OCI-LY7 (cell line): ENCODE data around the gene DOC2A. TPM values are rescaled to one million over a fixed set of nuclear protein-coding genes. Genes with fewer than 3 reads are reported as not detected.

Experiments used
- BruUV-seq: library from RNA; stranded (reverse); fragments of 400-500 nt; replicated peaks from 2 replicates; lab custom pipeline; 2021; lab: Mats Ljungman, UMichigan
- CTCF ChIA-PET: fragments of 300-600 bp; sonication (Branson Sonifier 250); formaldehyde crosslinking; loops from one replicate; lab custom pipeline; 2022; ENCODE audit warnings: antibody characterized with exemption; ENCODE audit not compliant: unreplicated experiment; lab: Charles Lee
- POLR2A ChIA-PET: fragments of 300-600 bp; sonication (Branson Sonifier 250); formaldehyde crosslinking; loops from one replicate; lab custom pipeline; 2022; ENCODE audit warnings: antibody characterized with exemption; lab: Charles Lee
- DNase-seq: peaks from one replicate; pipeline ENCODE4 v3.0.0-alpha.2; 2015; ENCODE audit warnings: low spot score
- H2AFZ ChIP-seq: fragments of 200-600 bp; sonication (generic), shearing (Covaris generic); 2 replicates; pipeline ENCODE4 v1.6.1; 2014; ENCODE audit warnings: mild to moderate bottlenecking, antibody characterized with exemption, low read length, moderate library complexity
- H3K27ac ChIP-seq: fragments of 200-600 bp; sonication (generic); 2 replicates; pipeline ENCODE4 v1.5.1; 2014; ENCODE audit warnings: mixed run types, low read depth, mild to moderate bottlenecking, moderate library complexity, low read length, inconsistent platforms; ENCODE audit not compliant: poor library complexity, severe bottlenecking
- H3K36me3 ChIP-seq: fragments of 200-600 bp; sonication (generic); 2 replicates; pipeline ENCODE4 v1.6.1; 2014; ENCODE audit warnings: mild to moderate bottlenecking, antibody characterized with exemption, low read length, moderate library complexity, mixed read lengths; ENCODE audit not compliant: insufficient read depth
- H3K4me1 ChIP-seq: fragments of 200-600 bp; sonication (generic); 2 replicates; pipeline ENCODE4 v1.5.1; 2014; ENCODE audit warnings: mild to moderate bottlenecking, low read length; ENCODE audit not compliant: insufficient read depth, poor library complexity, severe bottlenecking
- H3K4me2 ChIP-seq: fragments of 200-600 bp; sonication (generic); 2 replicates; pipeline ENCODE4 v1.6.1; 2014; ENCODE audit warnings: mild to moderate bottlenecking, low read length
- H3K4me3 ChIP-seq: fragments of 200-600 bp; sonication (generic); 2 replicates; pipeline ENCODE4 v1.5.1; 2014; ENCODE audit warnings: mild to moderate bottlenecking, low read depth, low read length; ENCODE audit not compliant: poor library complexity, severe bottlenecking
- H3K79me2 ChIP-seq: fragments of 200-600 bp; sonication (generic); 2 replicates; pipeline ENCODE4 v1.6.1; 2016; ENCODE audit warnings: low read depth, mild to moderate bottlenecking, low read length, moderate library complexity, mixed read lengths; ENCODE audit not compliant: insufficient read depth
- H3K9me2 ChIP-seq: fragments of 200-600 bp; sonication (generic); 2 replicates; pipeline ENCODE4 v1.6.1; 2016; ENCODE audit warnings: mild to moderate bottlenecking, low read length, mixed read lengths; ENCODE audit not compliant: insufficient read depth
- H3K9me3 ChIP-seq: fragments of 200-600 bp; sonication (generic); 2 replicates; pipeline ENCODE4 v1.6.1; 2014; ENCODE audit warnings: mild to moderate bottlenecking, mixed run types, low read length, mixed read lengths
- H4K20me1 ChIP-seq: fragments of 200-600 bp; sonication (generic); 2 replicates; pipeline ENCODE4 v1.6.1; 2014; ENCODE audit warnings: mild to moderate bottlenecking, antibody characterized with exemption, low read length, moderate library complexity, mixed read lengths; ENCODE audit not compliant: insufficient read depth
- CTCF ChIP-seq: fragments of 200-600 bp; sonication (generic); conservative IDR thresholded peaks from 2 replicates; pipeline ENCODE4 v1.5.1; 2014; ENCODE audit warnings: mild to moderate bottlenecking, antibody characterized with exemption, low read length, moderate library complexity, mixed read lengths
- EZH2phosphoT487 ChIP-seq: fragments of 200-600 bp; sonication (generic); IDR thresholded peaks from 2 replicates; pipeline ENCODE4 v1.6.1; 2018; ENCODE audit warnings: low read depth, borderline replicate concordance, mild to moderate bottlenecking, mixed run types, antibody characterized with exemption, low read length, moderate library complexity, mixed read lengths
- intact Hi-C: fragments of 100-400 bp; cut with micrococcal nuclease; formaldehyde crosslinking; loops from one replicate; pipeline ENCODE4 v1.10.0; 2022; ENCODE audit not compliant: unreplicated experiment
- total RNA-seq, 2 experiments: library from RNA; depleted of rRNA in 1 of 2; stranded (reverse); fragments of >200 nt in 1 of 2; shearing (Covaris generic) in 1 of 2; gene quantifications; 2 replicates each; pipeline ENCODE4 v1.2.3, GENCODE V29; 2014 to 2022

Gene DOC2A
- total RNA-seq, 2 experiments from 2014 or later: 0.91 TPM; not detected in 1

GRCh38 chr16:30009085-30009862 lies 1.6 kb downstream of the DOC2A start:
- CTCF ChIA-PET: no interaction called here
- H3K4me3 ChIP-seq: no peak overlapping the region
- H4K20me1 ChIP-seq: no peaks in the 10 kb centered on the region
- H2AFZ ChIP-seq: no peak overlapping the region
- intact Hi-C loops: no loop called here
- peaks cover 11% of the 10 kb centered on the region; the same call in 1 of the 2 replicates for H3K36me3 ChIP-seq
- POLR2A ChIA-PET: no interaction called here
- H3K9me2 ChIP-seq: no peaks in the 10 kb centered on the region
- H3K4me1 ChIP-seq: peaks cover 2% of the 10 kb centered on the region
- H3K79me2 ChIP-seq: no peaks in the 10 kb centered on the region
- H3K27ac ChIP-seq: no peak overlapping the region
- TF ChIP-seq CTCF: no peak
- no peak for TF ChIP-seq EZH2phosphoT487
- no TSS peak for BruUV-seq
- no peak for DNase-seq
- no peak overlapping the region for H3K4me2 ChIP-seq
- H3K9me3 ChIP-seq: no peaks in the 10 kb centered on the region

GRCh38 chr16:30007378-30007895 lies 3.4 kb downstream of the DOC2A start:
- intact Hi-C loops: no loop called here
- Histone ChIP-seq H3K9me2 (no peaks in the 10 kb centered on the region), H3K4me2 (no peak overlapping the region), H3K9me3 (no peaks in the 10 kb centered on the region), H4K20me1 (no peaks in the 10 kb centered on the region), H3K27ac (no peak overlapping the region), H3K4me1 (peaks cover 2% of the 10 kb centered on the region), H3K79me2 (no peaks in the 10 kb centered on the region), H2AFZ (no peak overlapping the region), H3K4me3 (no peak overlapping the region), H3K36me3 (peaks cover 11% of the 10 kb centered on the region; the same call in 1 of the 2 replicates)
- TF ChIP-seq CTCF: no peak
- no peak for TF ChIP-seq EZH2phosphoT487
- BruUV-seq: no TSS peak
- ChIA-PET POLR2A (no interaction called here), CTCF (no interaction called here)
- DNase-seq: no peak
